ENCODE results near the gene ZNF516. TPM values are rescaled to one million over a fixed set of nuclear protein-coding genes. Genes with fewer than 3 reads are reported as not detected.

ZNF516 gene
- polyA plus RNA-seq, 4 donors, result 37.8 to 51.4 (median 43.6) TPM

DNA sequence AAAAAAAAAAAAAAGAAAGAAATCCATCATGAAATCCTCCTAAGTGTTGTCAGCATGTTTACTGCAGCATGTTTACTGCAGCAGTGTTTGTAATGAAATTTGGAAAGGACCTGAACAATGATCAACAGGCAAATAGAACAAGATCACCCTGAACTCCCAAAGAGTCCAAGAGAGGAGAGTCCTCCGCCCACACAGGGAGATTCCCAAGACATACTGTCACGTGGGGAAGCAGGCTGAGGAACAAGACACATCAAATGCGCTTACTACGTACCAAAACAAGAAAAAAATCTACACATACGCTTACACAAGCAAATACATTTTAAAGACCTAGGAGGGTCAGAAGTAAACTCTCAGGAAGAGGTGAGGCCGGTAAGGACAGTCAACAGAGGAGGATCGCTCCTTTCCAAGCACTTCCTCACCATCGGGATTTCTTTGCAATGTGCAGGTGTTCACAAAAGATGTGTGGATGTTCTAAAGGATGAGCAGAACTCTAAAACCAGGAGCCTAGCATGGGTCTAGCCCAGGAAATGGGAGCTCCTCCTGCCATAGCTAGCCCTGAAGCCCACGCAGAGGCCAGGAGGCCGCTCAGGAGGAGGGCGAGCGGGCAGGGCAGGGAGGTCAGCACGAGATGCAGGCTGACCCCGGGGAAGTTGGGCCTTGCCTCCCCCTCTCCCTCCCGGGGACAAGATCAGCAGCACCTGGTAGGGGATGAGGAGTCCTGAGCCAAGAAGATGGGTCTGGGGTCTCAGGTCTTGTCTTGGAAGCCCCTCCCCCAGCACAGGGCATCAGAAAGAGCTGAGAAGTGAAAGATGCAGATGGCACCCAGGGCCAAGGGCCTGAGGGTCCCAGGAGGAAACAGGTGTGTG is 66.4 kb downstream of the ZNF516 start:
- no peak for DNase-seq (ENCODE audit: low read depth in 4 of 4, low spot score in 3 of 4)

DNA sequence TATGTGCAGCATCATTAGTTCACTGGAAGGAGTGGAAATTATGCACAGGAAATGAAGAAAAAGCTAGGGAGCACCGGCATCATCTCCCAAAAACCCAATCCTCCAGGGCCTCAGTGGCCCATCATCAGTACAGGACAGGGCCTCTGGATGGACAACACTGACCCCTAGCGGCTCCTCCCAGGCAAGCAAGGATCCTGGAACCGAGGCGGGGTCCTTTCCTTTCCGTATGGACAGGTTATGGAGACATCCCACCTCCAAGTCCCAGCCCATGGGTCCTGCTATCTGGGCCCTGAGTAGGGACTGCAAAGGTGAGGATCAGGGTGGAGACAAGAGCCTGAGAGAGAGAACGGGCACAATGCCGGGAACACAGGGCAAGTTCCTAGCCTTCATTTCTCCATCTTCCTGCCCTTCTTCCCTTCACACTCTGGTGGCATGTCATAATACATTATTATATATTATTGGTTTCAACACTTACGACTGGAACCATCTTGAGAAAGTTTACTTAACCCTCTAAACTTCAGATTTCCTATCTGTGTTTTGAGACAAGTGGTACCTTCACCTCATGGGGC is 68.2 kb downstream of the ZNF516 start:
- no peak for DNase-seq (ENCODE audit: low read depth in 4 of 4, low spot score in 3 of 4)

DNA sequence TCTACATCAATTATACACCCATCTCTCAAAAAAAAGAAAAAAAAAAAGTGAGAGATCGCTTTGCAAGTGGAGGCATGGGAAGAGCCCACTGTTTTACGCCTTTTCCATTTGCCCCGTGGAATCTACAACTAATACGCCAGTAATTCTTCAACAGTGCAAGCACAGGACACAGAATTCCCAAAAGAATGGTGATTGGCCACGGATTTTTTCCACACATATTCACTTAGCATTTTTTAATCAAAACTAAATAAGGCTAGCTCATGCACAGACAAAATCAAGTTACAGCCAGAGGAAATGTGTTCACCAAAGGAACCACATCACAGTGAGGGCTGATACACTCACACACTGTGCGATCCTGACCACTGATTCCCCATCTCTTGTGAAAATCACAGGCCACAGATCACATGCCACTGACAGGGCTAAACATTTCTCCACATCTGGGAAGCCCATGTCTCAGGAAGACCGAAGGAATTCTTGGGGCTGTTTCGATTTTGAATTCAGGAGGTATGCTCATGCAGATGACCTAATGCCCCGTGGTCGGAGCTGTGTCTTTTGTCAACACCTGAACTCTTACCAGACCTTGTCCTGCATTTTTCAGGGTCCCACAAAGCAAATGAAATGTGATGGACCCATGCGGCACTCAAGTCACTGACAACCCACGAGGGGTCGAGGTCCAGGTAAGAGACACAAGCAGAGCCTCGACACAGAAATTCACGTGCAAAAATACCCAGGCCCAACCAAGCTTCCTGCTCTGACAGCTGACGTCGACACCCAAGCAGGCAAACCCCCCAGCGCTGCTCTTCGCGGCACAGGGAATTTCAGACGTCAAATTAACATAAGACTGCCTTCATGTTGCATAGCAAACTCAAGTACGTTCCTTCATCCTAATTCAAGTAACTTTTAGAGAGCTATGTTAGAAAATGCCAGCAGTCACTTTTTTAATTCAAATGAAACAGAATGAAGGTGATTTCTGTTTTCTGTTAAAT is 69.6 kb downstream of the ZNF516 start:
- no peak for DNase-seq (ENCODE audit: low read depth in 4 of 4, low spot score in 3 of 4)

DNA sequence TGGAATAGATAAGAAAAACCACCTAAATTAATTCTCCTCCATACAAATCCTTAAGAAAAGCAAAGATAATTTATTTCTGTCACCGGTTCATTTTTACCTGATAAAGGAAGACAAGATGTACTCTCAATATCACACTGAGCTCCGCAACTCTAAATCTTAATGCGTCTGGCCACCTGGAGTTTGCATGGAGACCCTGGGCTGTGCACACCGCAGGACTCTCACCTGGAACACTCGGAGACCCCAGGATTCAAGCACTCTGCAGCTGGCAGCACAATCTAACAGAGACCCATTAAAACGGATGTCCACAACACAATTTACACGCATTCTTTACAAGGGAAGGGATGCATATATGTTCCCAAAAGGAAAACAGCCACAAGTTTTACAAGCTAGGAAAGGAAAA is 72.2 kb downstream of the ZNF516 start:
- no peak for DNase-seq (ENCODE audit: low read depth in 4 of 4, low spot score in 3 of 4)

DNA sequence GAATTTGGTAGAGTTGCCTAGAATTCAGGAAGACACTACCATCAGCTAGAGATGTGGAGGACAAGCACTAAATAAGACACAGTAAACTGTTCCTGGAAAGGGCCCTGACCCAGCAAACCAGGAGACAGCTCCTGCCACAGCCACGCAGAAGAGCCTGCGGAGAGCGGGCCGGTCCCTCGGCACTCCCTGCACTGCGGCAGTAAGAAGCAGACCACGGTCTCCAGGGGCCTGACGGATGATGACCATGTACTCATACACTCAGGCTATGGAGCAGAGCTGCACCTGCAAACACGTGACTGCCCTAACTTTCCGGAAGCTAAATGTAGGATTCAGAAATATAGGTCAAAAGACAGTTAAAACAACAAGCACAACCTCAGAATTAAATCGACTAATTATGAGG is 72.9 kb downstream of the ZNF516 start:
- DNase-seq (ENCODE audit: low read depth in 4 of 4, low spot score in 3 of 4), result no peak

DNA sequence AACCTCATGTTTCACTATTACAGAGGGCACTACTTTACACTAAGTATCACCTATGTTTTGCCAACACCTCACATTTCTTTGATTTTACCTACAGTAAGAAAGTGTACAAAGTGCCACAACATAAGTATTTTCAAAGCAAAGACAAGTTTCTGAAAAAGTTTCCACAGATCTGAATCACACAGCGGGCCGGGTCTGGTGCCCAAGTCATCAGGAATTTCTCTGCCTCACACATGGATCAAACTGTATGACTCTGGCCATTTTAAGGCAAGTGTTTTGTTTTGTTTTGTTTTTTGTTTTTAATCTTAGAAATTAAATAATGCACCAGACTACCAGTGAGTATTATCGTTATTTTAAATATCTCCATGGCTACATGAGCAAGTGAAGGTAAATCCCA is 73.4 kb downstream of the ZNF516 start:
- DNase-seq (ENCODE audit: low read depth in 4 of 4, low spot score in 3 of 4), result no peak

DNA sequence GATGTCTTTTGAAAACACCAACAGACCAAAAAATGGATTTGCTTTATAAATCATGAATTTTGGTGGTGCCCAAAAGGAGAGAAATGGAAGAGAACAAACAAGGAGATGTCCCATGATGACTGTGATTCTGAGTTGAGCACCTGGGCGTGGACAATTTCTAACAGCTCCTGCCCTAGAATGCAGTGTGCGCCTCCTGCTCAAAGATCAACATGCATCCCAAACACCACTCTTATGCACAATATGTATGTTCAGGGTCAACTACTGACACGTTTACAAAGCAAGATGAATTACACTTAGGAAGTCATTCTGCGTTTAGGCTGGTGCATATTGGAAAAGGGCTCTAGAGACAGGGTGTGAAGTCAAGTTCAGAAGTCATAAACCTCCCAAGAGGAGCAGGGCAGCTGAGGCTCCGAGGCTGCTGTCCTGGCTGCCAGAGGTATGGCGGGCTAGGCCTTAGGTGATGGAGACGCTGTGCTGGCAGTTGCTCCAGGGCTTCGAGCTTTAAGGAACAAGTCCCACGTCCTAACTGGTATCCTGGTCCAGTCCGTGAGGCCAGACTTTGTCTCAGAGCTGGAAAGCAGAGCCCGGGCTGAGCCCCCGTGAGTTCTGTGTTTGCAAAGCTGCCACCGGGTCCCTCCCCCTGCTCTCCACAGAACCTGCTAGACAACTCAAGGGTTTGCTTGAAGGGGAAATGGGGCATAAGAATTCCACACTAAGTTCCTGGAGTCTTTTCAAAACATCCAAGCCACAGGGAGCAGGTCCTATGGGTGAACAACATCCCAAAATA is 74.0 kb downstream of the ZNF516 start:
- DNase-seq (ENCODE audit: low read depth in 4 of 4, low spot score in 3 of 4), result no peak

DNA sequence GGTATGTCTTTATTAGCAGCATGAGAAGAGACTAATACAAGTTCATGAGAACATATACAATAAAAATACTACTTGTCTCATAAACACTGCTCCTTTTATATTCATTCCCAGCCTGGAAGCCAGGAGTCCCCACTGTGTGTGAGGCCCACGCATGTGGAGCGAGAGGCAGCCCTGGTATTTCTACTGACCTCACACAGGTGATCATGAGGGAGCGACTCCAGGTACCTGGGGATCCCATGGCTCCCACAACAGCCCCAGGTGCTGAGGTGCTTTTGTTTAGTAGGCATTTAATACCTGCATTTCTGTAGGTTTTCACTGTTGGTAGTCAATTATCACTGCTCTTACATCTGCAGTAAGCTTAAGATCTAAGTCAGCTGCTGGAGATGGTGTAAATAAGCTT is 75.2 kb downstream of the ZNF516 start:
- DNase-seq (ENCODE audit: low read depth in 4 of 4, low spot score in 3 of 4), result no peak

DNA sequence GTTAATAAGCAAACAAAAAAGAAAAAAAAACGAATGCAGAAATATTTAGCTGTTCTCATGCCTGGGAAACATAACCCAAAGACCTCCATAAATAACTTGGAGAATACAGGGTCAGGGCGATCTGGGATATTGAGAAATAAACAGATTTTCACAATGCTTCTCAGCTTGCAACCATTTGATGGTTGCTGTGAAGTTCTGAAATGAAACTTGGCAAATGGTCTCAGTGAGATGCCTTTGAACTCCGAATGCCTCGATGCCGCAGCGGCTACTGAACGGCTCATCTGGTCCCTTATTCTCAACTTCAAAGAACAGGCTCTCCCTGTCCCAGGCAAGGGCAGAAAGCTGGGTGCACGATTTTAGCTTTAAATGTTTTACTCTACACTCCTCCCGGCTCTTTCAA is 78.1 kb downstream of the ZNF516 start:
- DNase-seq (ENCODE audit: low read depth in 4 of 4, low spot score in 3 of 4), result no peak

DNA sequence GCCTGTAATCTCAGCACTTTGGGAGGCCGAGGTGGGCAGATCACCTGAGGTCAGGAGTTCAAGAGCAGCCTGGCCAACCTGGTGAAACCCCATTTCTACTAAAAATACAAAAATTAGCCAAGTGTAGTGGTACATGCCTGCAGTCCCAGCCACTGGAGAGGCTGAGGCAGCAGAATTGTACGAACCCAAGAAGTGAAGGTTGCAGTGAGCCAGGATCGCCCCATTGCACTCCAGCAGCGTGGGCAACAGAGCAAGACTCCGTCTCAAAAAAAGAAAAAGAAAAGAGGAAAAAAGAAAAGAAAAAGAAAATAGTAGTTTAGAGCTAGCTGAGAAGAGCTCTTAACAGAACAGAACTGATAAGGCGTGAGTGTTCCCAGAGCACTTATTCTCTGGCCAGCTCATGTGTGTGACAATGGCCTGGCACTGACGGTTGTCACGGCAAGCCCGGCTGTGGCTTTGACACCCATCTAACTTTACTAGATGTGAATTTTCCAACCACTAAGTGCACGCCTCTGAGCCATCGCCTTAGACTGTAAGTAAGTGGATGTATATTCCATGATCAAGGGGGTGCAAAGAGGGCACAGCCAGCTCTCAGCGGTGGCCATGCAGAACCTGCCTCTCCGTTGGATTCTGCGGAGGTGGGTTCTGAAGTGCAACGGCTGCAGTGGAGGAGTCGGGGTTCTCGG is 80.0 kb downstream of the ZNF516 start:
- no peak for DNase-seq (ENCODE audit: low read depth in 4 of 4, low spot score in 3 of 4)

DNA sequence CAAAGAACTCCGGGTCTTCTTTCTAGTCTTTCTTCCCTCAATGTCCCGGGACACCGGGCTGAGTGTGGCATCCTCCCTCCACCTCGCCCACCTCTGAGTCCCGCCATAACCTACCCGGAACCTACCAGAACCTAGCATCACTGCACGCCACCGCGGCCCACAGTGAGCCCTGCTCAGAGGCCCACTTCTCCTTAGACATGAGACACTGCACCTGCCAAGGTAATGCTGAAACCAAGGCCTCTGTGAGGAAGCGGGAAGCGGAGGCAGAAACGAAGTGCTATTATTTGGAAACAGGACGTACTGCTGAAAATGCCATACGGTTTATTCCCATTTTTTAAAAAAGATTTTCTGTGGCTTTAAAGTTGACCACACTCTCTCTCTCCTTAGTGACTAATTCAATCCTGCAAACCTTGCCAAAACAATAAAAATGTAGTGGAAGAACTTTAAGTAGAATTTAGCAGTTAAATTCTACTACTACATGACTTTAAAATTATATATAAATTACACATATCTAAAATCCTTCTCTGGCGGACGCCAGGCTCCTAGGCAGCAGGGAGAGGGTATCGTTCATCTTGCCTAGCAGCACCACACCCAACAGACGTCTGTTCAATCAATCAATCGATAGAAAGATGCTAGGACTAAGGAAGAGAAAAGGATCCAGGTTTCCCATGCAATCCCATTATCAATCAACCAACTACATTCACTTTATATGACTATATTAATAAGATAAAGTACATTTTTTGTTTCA is 82.0 kb downstream of the ZNF516 start:
- DNase-seq (ENCODE audit: low read depth in 4 of 4, low spot score in 3 of 4), result no peak

DNA sequence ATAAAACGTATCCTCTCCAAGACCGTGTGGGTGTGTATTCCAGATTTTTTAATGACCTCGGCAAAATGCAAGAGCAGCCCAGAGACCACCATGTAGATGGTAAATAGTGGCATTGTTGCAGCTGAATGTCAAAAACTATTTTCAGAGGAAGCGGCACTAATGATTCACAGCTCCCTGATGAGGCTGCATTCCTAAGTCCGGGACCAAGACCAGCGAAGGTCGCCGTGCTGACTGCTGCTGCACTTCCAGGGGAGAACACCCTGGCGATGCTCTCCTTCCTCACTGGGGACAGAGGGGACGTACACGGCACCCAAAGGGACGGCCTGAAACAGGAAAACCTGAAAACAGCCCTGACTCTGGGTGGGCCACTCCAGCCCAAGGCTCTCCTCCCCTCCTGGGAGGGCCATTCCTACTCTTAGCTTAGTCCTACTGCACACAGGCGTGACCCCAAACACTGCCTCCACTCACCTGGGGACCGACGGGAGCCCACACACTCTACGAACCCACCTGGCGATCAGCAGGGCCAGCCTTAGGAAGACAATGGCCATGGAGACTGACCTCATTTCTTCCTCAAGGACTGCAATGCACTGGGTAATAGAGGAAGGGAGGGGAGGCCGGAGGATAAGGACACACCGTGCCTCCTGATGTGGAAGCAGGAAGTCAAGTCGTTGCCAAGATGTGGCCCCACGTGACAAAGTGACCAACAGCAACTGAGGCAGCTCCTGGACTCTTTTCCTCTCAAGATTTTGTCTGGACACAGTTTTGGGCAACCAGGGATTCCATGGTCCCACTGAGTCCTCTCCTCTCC is 82.8 kb downstream of the ZNF516 start:
- no peak for DNase-seq (ENCODE audit: low read depth in 4 of 4, low spot score in 3 of 4)

DNA sequence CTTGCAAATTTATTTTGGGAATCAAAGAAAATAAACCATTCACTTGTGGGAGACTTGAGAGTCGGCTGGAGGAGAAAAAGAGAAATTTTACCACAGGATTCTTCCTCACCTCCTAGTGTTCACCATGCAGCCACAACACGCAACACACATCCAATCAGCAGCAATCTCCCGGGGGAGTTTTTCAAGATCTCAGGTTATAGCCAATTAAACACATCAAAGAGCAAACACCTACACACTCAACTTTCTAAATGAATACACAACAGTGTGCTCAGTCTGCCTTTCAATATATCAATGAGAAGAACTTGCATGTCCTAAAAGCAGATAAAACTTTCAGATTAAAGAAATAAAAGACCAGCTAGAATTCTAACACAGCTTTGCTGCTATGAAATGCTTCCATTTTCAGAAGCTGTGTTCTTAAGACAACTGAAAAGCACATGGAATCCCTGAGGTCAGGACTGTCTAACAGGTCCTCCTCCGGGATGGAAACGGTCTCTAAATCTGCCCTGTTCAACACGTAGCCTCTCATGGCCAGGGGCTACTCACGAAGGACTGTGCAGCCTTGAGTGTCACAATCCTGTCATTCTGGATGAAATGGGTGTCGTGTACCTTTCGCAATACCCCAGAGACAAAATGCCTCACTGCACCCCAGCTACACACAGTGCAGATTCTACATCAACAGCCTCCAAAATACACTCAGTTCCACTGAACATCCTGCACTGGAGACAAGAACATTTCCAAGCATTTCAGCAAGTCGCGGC is 84.2 kb downstream of the ZNF516 start:
- no peak for DNase-seq (ENCODE audit: low read depth in 4 of 4, low spot score in 3 of 4)

DNA sequence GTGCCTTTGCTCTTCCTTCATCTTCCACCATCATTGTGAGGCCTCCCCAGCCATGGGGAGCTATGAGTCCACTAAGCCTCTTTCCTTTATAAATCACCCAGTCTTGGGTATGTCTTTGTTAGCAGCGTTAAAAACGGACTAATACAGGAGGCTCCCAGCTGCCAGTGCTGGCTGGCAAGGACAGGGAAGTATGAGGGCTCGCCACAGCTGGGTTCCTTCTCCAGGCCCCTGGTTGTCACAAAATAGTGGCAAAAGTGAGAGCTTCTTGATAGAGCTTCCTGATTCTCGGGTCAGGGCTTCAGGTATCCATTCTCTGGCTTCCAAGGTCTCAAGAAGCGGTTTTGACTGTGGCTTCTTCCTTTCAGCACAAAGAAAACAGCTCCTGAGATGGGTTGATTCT is 85.0 kb downstream of the ZNF516 start:
- no peak for DNase-seq (ENCODE audit: low read depth in 4 of 4, low spot score in 3 of 4)

DNA sequence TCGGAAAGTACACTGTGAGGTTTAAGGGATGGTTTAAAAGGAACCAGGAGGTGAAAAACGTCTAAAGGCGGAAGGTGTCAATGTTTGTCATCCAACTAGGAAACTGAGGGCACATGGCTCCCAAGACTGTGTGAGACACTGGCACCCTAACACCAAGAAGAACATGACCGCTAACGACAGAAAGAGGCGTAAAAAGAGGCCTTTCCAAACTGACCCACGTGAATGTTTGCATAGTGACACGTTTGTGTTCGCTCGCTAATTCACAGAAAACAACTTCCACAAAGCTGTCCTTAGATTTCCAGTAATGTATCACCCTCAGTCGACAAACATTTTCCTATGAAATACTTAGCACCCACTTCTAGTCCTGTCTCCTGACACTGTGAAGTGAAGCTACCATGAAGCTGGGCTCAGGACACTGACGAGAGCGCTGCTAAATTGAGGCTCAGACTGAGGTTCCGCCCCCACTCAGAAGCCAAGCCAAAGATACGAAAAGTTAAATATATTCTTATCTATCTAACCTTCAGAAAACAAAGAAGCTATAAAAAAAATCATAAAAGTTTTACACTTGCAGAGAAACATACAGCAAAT is 86.5 kb downstream of the ZNF516 start:
- DNase-seq (ENCODE audit: low read depth in 4 of 4, low spot score in 3 of 4), result no peak

DNA sequence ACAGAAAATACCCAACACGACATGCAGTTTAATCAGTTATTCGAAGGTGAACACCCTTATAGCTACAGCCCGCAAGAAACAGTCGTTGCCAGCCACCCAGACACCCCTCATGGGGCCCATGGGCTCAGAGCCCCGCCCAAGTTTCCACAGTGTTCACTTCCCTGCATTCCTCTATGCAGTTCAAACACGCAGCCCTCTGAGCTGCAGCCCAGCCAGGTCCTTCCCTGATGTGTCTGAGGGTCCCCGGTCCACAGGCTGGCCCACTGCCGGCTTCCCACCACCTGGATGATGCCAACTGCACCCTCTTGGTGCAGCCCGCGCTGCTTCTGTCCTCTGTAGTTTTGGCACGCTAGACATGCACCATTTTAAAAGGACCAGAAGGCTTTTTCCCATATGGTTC is 87.4 kb downstream of the ZNF516 start:
- DNase-seq (ENCODE audit: low read depth in 4 of 4, low spot score in 3 of 4), result no peak

DNA sequence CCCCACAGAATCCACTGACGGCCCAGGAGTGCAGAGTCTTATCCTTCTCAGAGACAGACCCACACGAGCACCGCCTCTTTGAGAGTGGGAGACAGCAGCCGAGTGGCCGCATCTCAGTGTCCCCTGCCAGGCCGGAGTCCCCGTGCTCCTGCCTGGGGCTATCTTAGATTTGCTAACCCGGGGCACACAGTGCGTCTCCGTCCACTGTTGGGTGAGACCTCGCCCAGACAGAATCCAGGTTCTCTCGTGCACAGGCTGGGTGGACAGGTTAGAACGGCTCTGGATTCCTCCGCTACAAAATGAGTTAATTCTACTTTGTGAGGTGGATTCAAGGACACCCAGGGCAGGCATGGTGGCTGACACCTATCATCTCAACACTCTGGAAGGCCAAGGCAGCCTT is 88.3 kb downstream of the ZNF516 start:
- no peak for DNase-seq (ENCODE audit: low read depth in 4 of 4, low spot score in 3 of 4)
